ENCODE measurements around the gene KLF4. TPM values are rescaled to one million over a fixed set of nuclear protein-coding genes. Genes with fewer than 3 reads are reported as not detected.

Gene KLF4
- total RNA-seq, 1 experiment from 2014 or later: 5.9 TPM

- no peak overlapping the region for H3K27ac Mint-ChIP-seq
- CTCF ChIA-PET: interaction anchor here (1.8 to 3.2 kb wide), 3 partner anchors 27 to 38 kb away, joined by 6 to 37 read pairs (median 11); no protein-coding TSS in a partner anchor
- H3K4me1 Mint-ChIP-seq: peaks cover 11% of the 10 kb centered on the region
- no peak for TF ChIP-seq SOX15 (CRISPR knock-in tag; IDR thresholded peaks at IDR 0.05)
- TF ChIP-seq ZNF671 (CRISPR knock-in tag; IDR thresholded peaks at IDR 0.05): no peak
- TF ChIP-seq ZNF532 (CRISPR knock-in tag; IDR thresholded peaks at IDR 0.05; ENCODE audit: borderline replicate concordance): no peak
- TF ChIP-seq ATF2 (CRISPR knock-in tag; IDR thresholded peaks at IDR 0.05; ENCODE audit: borderline replicate concordance, low read depth): no peak
- TF ChIP-seq E2F5 (CRISPR knock-in tag; IDR thresholded peaks at IDR 0.05): no peak
- TF ChIP-seq CBFB (CRISPR knock-in tag; IDR thresholded peaks at IDR 0.05; ENCODE audit: low read depth): no peak
- TF ChIP-seq ZNF138 (CRISPR knock-in tag; conservative IDR thresholded peaks at IDR 0.05): no peak
- no peak for TF ChIP-seq ETV6 (CRISPR knock-in tag; IDR thresholded peaks at IDR 0.05)
- TF ChIP-seq ATF3 (CRISPR knock-in tag; conservative IDR thresholded peaks at IDR 0.05): no peak
- TF ChIP-seq ATF1 (CRISPR knock-in tag; IDR thresholded peaks at IDR 0.05): no peak
- TF ChIP-seq ZNF317 (CRISPR knock-in tag; IDR thresholded peaks at IDR 0.05; ENCODE audit: borderline replicate concordance, low read depth): no peak
- TF ChIP-seq SMAD3 (CRISPR knock-in tag; IDR thresholded peaks at IDR 0.05; ENCODE audit: borderline replicate concordance): no peak
- no peak for TF ChIP-seq ESRRA (CRISPR knock-in tag; IDR thresholded peaks at IDR 0.05; ENCODE audit: borderline replicate concordance)
- no peak for TF ChIP-seq PREB (CRISPR knock-in tag; IDR thresholded peaks at IDR 0.05; ENCODE audit: borderline replicate concordance)
- TF ChIP-seq RELA (CRISPR knock-in tag; IDR thresholded peaks at IDR 0.05; ENCODE audit: borderline replicate concordance): no peak
- TF ChIP-seq ATF6 (CRISPR knock-in tag; IDR thresholded peaks at IDR 0.05): no peak
- no peak for TF ChIP-seq NFE2L1 (CRISPR knock-in tag; IDR thresholded peaks at IDR 0.05)
- ATAC-seq (peak; percentile 92), DNase-seq (ENCODE audit: low spot score) (no peak)
- H3K36me3 Mint-ChIP-seq: no peaks in the 10 kb centered on the region
- H3K27me3 Mint-ChIP-seq (ENCODE audit: low read depth): peaks cover 23% of the 10 kb centered on the region
- no peaks in the 10 kb centered on the region for H3K9me3 Mint-ChIP-seq
- H3K4me3 Mint-ChIP-seq: no peak overlapping the region
- POLR2A ChIA-PET: no interaction called here
Measured at GRCh38 chr9:107460153-107461023, 29.2 kb downstream of the KLF4 start.
